ENCODE results near the gene DHRS12.
A peak's percentile ranks its signal among the peaks of the same experiment; 100 is the strongest.

Gene DHRS12, protein sequence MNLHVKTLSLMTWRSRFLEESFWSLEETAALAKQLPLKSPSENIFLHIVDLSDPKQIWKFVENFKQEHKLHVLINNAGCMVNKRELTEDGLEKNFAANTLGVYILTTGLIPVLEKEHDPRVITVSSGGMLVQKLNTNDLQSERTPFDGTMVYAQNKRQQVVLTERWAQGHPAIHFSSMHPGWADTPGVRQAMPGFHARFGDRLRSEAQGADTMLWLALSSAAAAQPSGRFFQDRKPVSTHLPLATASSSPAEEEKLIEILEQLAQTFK

DNA sequence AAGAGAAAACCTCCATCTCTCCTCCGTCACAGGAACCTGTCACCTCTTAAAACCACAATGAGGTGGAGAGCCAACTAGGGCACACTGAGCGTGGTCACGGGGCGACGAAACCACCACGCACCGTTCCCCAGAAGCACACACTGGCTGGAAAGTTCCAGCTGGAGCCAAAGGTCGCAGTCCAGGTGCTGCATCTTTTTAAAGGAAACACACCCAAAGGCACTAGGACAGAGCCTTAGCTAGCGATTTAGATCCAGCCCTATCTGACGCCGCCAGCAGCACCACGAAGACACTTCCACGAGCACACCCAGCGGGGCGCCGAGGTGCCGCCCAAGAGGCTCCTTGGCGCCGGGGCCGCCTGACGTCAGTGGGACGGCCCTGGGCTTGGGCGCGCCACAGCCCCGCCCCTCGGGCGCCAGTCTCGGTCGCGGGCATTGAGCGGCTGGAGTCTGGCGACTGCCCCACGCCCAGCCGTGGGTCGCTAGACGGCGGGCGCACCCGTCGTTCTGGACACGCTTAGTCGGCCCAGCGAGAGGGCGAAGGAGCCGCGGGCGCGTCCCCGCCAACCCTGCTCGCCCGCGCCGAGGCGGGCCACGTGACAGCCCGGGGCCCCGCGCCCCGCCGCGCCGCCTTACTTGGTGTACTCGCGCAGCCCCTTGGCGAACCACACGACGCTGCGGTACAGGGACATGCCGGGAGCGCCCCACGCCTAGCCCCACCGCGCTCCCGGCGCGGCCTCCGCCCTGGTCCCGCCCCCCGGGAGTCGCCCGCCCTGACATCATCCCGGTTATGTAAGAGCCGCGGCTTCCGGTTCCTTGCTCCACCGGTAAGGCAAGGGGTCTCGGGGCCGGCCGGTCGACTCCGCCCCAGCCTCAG is at the start of gene DHRS12:
Gene DHRS12, minus strand, starts transcription at position 742 of the 873 bp plus-strand sequence. CDS start 4,504 bp downstream, outside the sequence.
- no peaks in the 10 kb centered on the region for H3K27me3 ChIP-seq (ENCODE audit: low read depth)
- peak within 1 kb of the TSS; percentile 52 for H3K4me3 ChIP-seq
- peak; percentile 56 to 87 for DNase-seq (ENCODE audit: low spot score in 2 of 2)
- H3K9me3 ChIP-seq = no peaks in the 10 kb centered on the region
- no peaks in the 10 kb centered on the region for H3K36me3 ChIP-seq (replicated peaks)
- in situ Hi-C loops (cut with MboI; ENCODE audit: low sequenced_read_pairs) = no loop called here
- peaks cover 32% of the 10 kb centered on the region for H3K4me1 ChIP-seq

- peak; percentile 36 to 75 for DNase-seq (ENCODE audit: low spot score in 2 of 2)
- Histone ChIP-seq H3K4me3 (no peak overlapping the region), H3K27me3 (ENCODE audit: low read depth) (no peaks in the 10 kb centered on the region), H3K36me3 (replicated peaks) (no peaks in the 10 kb centered on the region), H3K9me3 (no peaks in the 10 kb centered on the region), H3K4me1 (peaks cover 5% of the 10 kb centered on the region)
- in situ Hi-C loops (cut with MboI; ENCODE audit: low sequenced_read_pairs) = no loop called here
Measured at GRCh38 chr13:51849145-51850101, 45.5 kb upstream of the DHRS12 start.

DNA sequence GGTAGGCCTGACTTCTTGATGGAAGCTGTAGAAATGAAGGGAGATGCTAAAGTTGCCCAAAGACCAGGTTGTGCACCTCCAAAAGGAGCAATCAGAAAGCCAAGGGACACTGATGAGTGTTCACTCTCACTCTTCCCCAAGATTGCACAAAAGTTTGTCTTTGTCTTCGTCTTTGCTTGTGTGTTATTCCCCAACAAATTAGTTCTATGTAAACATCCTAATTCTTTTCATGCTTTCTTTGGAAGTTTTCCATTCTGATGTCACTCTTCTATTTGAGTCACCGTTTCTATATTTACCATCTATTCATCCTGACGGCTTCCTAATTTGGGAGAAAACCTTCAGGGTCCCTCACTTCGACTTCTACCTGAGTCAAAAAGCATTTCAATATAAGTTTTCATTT is 44.7 kb upstream of the DHRS12 start:
- H3K36me3 ChIP-seq (replicated peaks) = no peaks in the 10 kb centered on the region
- H3K9me3 ChIP-seq = no peaks in the 10 kb centered on the region
- DNase-seq (ENCODE audit: low spot score in 2 of 2) = no peak
- H3K4me3 ChIP-seq = no peak overlapping the region
- in situ Hi-C loops (cut with MboI; ENCODE audit: low sequenced_read_pairs) = no loop called here
- H3K4me1 ChIP-seq = peaks cover 5% of the 10 kb centered on the region
- peaks cover 3% of the 10 kb centered on the region; the same call in 1 of the 2 replicates for H3K27me3 ChIP-seq (ENCODE audit: low read depth)

DNA sequence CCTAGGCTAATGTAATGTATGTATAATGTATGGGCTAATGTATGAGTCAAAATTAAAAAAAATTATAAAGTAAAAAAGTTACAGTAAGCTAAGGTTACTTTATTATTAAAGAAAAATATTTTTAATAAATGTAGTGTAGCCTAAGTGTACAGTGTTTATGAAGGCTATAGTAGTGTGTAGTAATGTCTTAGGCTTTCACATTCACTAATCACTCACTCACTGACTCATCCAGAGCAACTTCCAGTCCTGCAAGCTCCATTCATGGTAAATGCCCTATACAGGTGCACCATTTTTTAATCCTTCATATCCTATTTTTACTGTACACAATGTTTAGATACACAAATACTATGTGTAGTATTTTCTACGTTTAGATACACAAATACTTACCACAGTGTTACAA is 42.8 kb upstream of the DHRS12 start:
- no peak overlapping the region for H3K4me3 ChIP-seq
- in situ Hi-C loops (cut with MboI; ENCODE audit: low sequenced_read_pairs) = no loop called here
- no peaks in the 10 kb centered on the region for H3K36me3 ChIP-seq (replicated peaks)
- peaks cover 5% of the 10 kb centered on the region for H3K4me1 ChIP-seq
- DNase-seq (ENCODE audit: low spot score in 2 of 2) = no peak
- H3K27me3 ChIP-seq (ENCODE audit: low read depth) = peaks cover 3% of the 10 kb centered on the region; the same call in 1 of the 2 replicates
- H3K9me3 ChIP-seq = no peaks in the 10 kb centered on the region

DNA sequence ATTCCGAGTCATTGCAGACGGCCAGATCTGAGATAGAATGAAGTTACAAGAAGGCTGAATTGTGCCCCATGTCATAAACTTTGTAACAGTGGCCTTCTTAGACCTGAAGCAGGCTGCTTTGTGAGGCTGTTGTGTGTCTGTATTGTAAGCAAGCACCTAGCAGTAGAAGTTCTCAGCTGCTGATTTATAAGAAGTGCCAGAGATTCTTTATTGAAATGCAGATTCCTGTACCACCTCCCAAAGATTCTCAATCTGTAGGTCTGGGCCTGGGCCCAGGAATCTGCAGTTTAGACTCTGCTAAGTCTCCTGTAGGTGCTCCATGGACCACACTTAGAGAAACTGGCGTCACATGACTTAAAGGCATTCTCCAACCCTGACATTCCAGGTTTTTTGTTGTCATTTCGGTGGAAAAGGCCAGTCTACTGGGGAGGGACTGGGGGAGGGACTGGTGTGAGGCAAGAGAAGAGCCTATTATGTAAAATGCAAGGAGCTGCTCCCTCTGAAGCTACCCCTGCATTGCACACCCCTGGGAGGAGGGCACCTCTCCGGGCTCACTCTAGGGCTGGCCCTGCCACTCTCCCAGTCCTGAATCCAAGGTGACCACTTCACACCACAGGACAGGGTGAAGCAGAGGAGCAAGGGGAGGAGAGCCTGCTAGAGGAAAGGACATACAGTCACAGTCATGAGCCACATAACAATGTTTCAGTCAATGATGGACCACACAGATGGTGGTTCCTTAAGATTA is 41.8 kb upstream of the DHRS12 start:
- Histone ChIP-seq H3K4me3 (no peak overlapping the region), H3K4me1 (peaks cover 5% of the 10 kb centered on the region), H3K27me3 (ENCODE audit: low read depth) (peaks cover 3% of the 10 kb centered on the region; the same call in 1 of the 2 replicates), H3K36me3 (replicated peaks) (no peaks in the 10 kb centered on the region), H3K9me3 (no peaks in the 10 kb centered on the region)
- in situ Hi-C loops (cut with MboI; ENCODE audit: low sequenced_read_pairs) = no loop called here
- no peak for DNase-seq (ENCODE audit: low spot score in 2 of 2)

- peaks cover 5% of the 10 kb centered on the region for H3K4me1 ChIP-seq
- H3K36me3 ChIP-seq (replicated peaks) = no peaks in the 10 kb centered on the region
- peak; percentile 43 to 83 for DNase-seq (ENCODE audit: low spot score in 2 of 2)
- H3K4me3 ChIP-seq = no peak within 1 kb of the TSS
- in situ Hi-C loops (cut with MboI; ENCODE audit: low sequenced_read_pairs) = no loop called here
- no peaks in the 10 kb centered on the region for H3K9me3 ChIP-seq
- H3K27me3 ChIP-seq (ENCODE audit: low read depth) = peaks cover 3% of the 10 kb centered on the region; the same call in 1 of the 2 replicates
Measured at GRCh38 chr13:51844862-51845573, 41.1 kb upstream of the DHRS12 start, which contains the start of gene TMEM272. TSS of gene TMEM272 (minus strand) at chr13:51845177. CDS start at chr13:51838530, 6,647 bp downstream.

GRCh38 chr13:51843529-51843928 is 39.6 kb upstream of the DHRS12 start:
- Histone ChIP-seq H3K36me3 (replicated peaks) (no peaks in the 10 kb centered on the region), H3K4me1 (peaks cover 5% of the 10 kb centered on the region), H3K4me3 (no peak overlapping the region), H3K27me3 (ENCODE audit: low read depth) (peaks cover 3% of the 10 kb centered on the region; the same call in 1 of the 2 replicates), H3K9me3 (no peaks in the 10 kb centered on the region)
- no peak for DNase-seq (ENCODE audit: low spot score in 2 of 2)
- in situ Hi-C loops (cut with MboI; ENCODE audit: low sequenced_read_pairs) = no loop called here

GRCh38 chr13:51841732-51842131 is 37.8 kb upstream of the DHRS12 start:
- no peaks in the 10 kb centered on the region for H3K9me3 ChIP-seq
- H3K36me3 ChIP-seq (replicated peaks) = no peaks in the 10 kb centered on the region
- peaks cover 3% of the 10 kb centered on the region; the same call in 1 of the 2 replicates for H3K27me3 ChIP-seq (ENCODE audit: low read depth)
- no peak for DNase-seq (ENCODE audit: low spot score in 2 of 2)
- H3K4me1 ChIP-seq = peaks cover 5% of the 10 kb centered on the region
- no peak overlapping the region for H3K4me3 ChIP-seq
- in situ Hi-C loops (cut with MboI; ENCODE audit: low sequenced_read_pairs) = no loop called here

DNA sequence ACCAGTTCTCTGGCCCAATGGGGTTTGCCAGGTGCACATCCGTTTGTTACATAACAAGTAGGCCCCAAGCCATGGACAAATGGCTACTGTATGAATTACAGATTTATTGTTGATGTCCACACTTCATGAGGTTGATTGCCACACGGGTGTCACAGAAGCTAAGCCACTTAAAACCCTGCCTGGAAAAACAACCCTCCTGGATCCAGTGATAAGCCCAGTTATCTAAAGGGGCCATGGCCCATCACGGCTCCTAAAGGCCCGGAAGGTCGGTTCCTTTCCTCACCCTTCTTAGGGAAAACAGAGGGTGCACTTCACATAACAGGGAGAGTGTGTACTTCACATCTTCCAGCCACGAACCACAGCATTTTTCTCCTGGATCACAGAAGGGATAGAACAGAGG is 37.0 kb upstream of the DHRS12 start:
- peaks cover 3% of the 10 kb centered on the region; the same call in 1 of the 2 replicates for H3K27me3 ChIP-seq (ENCODE audit: low read depth)
- H3K36me3 ChIP-seq (replicated peaks) = no peaks in the 10 kb centered on the region
- in situ Hi-C loops (cut with MboI; ENCODE audit: low sequenced_read_pairs) = no loop called here
- no peak overlapping the region for H3K4me3 ChIP-seq
- H3K9me3 ChIP-seq = no peaks in the 10 kb centered on the region
- H3K4me1 ChIP-seq = peaks cover 5% of the 10 kb centered on the region
- DNase-seq (ENCODE audit: low spot score in 2 of 2) = no peak

- in situ Hi-C loops (cut with MboI; ENCODE audit: low sequenced_read_pairs) = no loop called here
- H3K4me1 ChIP-seq = no peaks in the 10 kb centered on the region
- H3K36me3 ChIP-seq (replicated peaks) = no peaks in the 10 kb centered on the region
- peaks cover 3% of the 10 kb centered on the region; the same call in 1 of the 2 replicates for H3K27me3 ChIP-seq (ENCODE audit: low read depth)
- no peaks in the 10 kb centered on the region for H3K9me3 ChIP-seq
- no peak overlapping the region for H3K4me3 ChIP-seq
- DNase-seq (ENCODE audit: low spot score in 2 of 2) = no peak
Measured at GRCh38 chr13:51839711-51840540, 36.0 kb upstream of the DHRS12 start.

DNA sequence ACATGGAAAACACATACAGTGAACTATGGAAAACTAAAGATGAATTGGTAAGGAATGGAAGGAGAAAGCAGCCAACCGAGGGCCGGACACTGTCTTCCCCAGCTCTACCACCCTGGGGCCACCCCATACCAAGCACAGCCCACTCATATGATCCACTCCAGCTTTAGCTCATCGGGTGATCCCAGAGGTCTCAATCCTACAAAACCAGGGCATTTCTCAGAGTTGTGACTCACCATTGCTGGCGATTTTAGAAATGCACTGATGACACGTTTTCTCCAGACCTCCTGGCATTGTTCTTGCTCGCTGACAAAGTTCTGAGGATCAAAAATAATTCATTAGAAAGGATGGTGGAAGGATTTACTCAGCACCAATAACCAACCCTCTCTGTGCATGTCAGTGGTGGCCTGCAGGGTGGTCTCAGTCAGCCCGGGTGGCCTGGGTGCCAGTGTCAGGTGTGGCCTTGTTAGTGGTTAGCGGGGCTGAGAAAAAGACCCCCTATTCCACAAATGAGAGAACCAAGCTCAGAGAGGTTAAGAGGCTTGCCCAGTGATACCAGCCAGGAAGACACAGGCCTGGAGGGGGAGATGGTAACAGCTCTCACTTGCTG is 34.4 kb upstream of the DHRS12 start:
- in situ Hi-C loops (cut with MboI; ENCODE audit: low sequenced_read_pairs) = no loop called here
- Histone ChIP-seq H3K4me3 (no peak overlapping the region), H3K9me3 (no peaks in the 10 kb centered on the region), H3K4me1 (no peaks in the 10 kb centered on the region), H3K36me3 (replicated peaks) (no peaks in the 10 kb centered on the region), H3K27me3 (ENCODE audit: low read depth) (no peaks in the 10 kb centered on the region)
- DNase-seq (ENCODE audit: low spot score in 2 of 2) = no peak
